Measurements from ENCODE around the gene DYNLRB2.

DNA sequence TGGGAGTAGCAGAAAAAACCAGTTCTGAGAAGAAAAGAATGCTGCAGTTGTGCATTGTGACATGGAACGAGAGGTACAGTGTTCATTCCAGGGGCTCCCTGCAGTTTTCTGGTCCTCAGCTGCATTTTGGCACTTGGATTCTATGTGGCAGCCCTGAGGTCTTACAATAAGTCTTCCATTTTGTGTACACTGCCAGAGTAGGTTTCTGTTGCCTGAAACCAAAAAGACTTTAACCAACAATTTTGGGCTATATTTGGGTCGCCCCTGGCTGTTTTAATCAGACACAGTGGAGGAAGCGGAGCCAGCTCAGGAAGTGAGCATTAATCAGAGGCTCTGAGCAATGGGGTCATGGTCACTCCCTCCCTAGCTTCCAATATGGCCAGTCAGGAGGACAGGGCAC lies 15.7 kb downstream of the DYNLRB2 start:
- TF ChIP-seq, protein P1, sequence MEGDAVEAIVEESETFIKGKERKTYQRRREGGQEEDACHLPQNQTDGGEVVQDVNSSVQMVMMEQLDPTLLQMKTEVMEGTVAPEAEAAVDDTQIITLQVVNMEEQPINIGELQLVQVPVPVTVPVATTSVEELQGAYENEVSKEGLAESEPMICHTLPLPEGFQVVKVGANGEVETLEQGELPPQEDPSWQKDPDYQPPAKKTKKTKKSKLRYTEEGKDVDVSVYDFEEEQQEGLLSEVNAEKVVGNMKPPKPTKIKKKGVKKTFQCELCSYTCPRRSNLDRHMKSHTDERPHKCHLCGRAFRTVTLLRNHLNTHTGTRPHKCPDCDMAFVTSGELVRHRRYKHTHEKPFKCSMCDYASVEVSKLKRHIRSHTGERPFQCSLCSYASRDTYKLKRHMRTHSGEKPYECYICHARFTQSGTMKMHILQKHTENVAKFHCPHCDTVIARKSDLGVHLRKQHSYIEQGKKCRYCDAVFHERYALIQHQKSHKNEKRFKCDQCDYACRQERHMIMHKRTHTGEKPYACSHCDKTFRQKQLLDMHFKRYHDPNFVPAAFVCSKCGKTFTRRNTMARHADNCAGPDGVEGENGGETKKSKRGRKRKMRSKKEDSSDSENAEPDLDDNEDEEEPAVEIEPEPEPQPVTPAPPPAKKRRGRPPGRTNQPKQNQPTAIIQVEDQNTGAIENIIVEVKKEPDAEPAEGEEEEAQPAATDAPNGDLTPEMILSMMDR (IDR thresholded peaks at IDR 0.05), result no peak
- no peak for TF ChIP-seq POLR2A (IDR thresholded peaks at IDR 0.05)

Data from lower leg skin (tissue), 3 donors.